Sigmoid colon (tissue), 7 donors: Measurements from ENCODE around the gene BRAP. TPM values are rescaled to one million over a fixed set of nuclear protein-coding genes. Genes with fewer than 3 reads are reported as not detected.
"Not testable (repeated sequence)": the region's sequence is repeated elsewhere in the genome, so short reads cannot be mapped to it uniquely, and the experiment has no call there.

Experiments used
- DNase-seq: peaks from one replicate; pipeline ENCODE4 v3.0.0-alpha.2; 2019
- H3K27ac ChIP-seq, 4 donors: fragments of 200-600 bp; sonication (generic); one replicate each; pipeline ENCODE4 v1.5.1; 2016 to 2019; ENCODE audit warnings: mild to moderate bottlenecking in 1 of 4
- H3K27me3 ChIP-seq, 3 donors: fragments of 200-600 bp; sonication (generic); one replicate each; pipeline ENCODE4 v1.5.1; 2019; ENCODE audit warnings: mild to moderate bottlenecking in 1 of 3
- H3K36me3 ChIP-seq, 4 donors: fragments of 200-600 bp; sonication (generic); one replicate each; pipeline ENCODE4 v1.5.1; 2016 to 2019
- H3K4me1 ChIP-seq, 4 donors: fragments of 200-600 bp; sonication (generic); one replicate each; pipeline ENCODE4 v1.5.1; 2017 to 2019
- H3K4me3 ChIP-seq, 4 donors: fragments of 200-600 bp; sonication (generic); one replicate each; pipeline ENCODE4 v1.5.1; 2017 to 2019; ENCODE audit warnings: mild to moderate bottlenecking in 2 of 4, moderate library complexity in 1 of 4
- H3K9me3 ChIP-seq, 4 donors: fragments of 200-600 bp in 3 of 4; sonication (generic) in 3 of 4; one replicate each; pipeline versions ENCODE4 v1.5.1 to v1.6.1; 2013 to 2019
- EP300 ChIP-seq, 4 donors: sonication (generic); formaldehyde crosslinking; IDR thresholded peaks; one replicate each; pipeline ENCODE4 v1.6.1; 2017; ENCODE audit warnings: antibody characterized with exemption in 4 of 4
- POLR2A ChIP-seq, 2 donors: fragments of 450-650 bp; IDR thresholded peaks; one replicate each; pipeline ENCODE4 v1.6.1; 2016; ENCODE audit warnings: antibody characterized with exemption in 2 of 2, mild to moderate bottlenecking in 2 of 2, moderate library complexity in 2 of 2
- POLR2AphosphoS5 ChIP-seq, 4 donors: sonication (generic); formaldehyde crosslinking; IDR thresholded peaks; one replicate each; pipeline ENCODE4 v1.6.1; 2017; ENCODE audit warnings: antibody characterized with exemption in 4 of 4
- WGBS, 2 donors: extraction: QIAGEN DNeasy Blood & Tissue Kit; methylation state at CpG; one replicate each; pipeline ENCODE4 v1.1.7; 2013; 5-methylcytosine and 5-hydroxymethylcytosine counted together
- intact Hi-C: fragments of 100-400 bp; cut with DNase I; formaldehyde crosslinking; loops from one replicate; pipeline ENCODE4 v1.15.1; 2023
- polyA plus RNA-seq, 3 donors: library from polyadenylated mRNA; stranded (reverse); fragments of 200-250 nt; gene quantifications; one replicate each; pipeline ENCODE4 v1.2.3, GENCODE V29; 2013
- total RNA-seq, 4 donors: library from RNA; depleted of rRNA; stranded (reverse); fragments of >200 nt; gene quantifications; one replicate each; pipeline ENCODE4 v1.1.0, GENCODE V29; 2016
- TF ChIP-seq, protein P1 (sequence below), 4 experiments: fragments of 450-650 bp in 3 of 4; fragments of 200-600 bp in 1 of 4; IDR thresholded peaks; one replicate each; pipeline ENCODE4 v1.5.1; 2016 to 2019; ENCODE audit warnings: antibody characterized with exemption in 4 of 4, mild to moderate bottlenecking in 3 of 4, moderate library complexity in 2 of 4
- donor health status: healthy with polysubstance abuse.
- donor health status: Bipolar disorder and iron deficiency.
- donor health status: healthy.

Gene BRAP
- total and polyA plus RNA-seq, 7 donors: 8.4 to 29.5 (median 19.5) TPM

DNA sequence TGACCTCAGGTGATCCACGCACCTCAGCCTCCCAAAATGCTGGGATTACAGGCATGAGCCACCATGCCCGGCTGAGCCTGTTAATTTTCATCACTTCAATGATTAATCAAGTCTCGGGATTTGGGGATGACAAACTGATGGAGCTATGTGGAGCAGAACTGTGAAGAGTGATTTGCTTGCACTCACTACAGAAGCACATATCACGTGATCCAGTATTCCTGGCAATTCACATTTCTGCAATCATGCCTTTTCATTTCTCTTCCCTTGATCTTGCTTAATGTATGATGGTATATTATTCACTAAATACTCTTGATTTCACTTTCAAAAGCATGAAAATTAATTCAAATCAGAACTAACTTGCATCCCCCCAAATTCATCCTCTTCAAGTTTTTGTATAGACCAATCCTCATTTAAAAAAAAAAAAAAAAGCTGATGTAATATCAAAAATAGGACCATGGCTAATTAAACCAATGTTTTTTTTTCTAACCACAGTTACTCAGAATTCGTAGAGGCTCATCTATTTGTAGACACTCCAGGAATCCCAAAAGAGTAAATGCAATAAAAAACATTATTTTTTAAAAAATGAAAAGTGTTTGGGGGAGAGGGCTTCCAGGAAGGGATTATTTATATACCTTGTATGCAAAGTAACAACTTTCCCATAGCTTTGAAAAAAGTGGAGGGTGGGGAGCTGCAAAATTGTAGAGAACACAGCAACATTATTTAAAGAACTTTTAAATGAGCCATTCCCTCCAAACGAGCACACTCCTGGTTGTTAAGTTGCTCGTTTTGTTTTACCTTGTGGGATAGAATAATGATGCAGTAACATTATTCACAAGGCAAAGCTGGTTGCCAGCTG lies 79.6 kb downstream of the BRAP start:
- Histone ChIP-seq H3K36me3 (no peaks in the 10 kb centered on the region), H3K27ac (no peak overlapping the region), H3K4me1 (no peaks in the 10 kb centered on the region), H3K4me3 (no peak overlapping the region), H3K27me3 (no peaks in the 10 kb centered on the region), H3K9me3 (no peaks in the 10 kb centered on the region)
- DNase-seq: no peak
- no peak for TF ChIP-seq POLR2AphosphoS5 (IDR thresholded peaks at IDR 0.05)
- no peak for TF ChIP-seq EP300 (IDR thresholded peaks at IDR 0.05)
- TF ChIP-seq, protein P1, sequence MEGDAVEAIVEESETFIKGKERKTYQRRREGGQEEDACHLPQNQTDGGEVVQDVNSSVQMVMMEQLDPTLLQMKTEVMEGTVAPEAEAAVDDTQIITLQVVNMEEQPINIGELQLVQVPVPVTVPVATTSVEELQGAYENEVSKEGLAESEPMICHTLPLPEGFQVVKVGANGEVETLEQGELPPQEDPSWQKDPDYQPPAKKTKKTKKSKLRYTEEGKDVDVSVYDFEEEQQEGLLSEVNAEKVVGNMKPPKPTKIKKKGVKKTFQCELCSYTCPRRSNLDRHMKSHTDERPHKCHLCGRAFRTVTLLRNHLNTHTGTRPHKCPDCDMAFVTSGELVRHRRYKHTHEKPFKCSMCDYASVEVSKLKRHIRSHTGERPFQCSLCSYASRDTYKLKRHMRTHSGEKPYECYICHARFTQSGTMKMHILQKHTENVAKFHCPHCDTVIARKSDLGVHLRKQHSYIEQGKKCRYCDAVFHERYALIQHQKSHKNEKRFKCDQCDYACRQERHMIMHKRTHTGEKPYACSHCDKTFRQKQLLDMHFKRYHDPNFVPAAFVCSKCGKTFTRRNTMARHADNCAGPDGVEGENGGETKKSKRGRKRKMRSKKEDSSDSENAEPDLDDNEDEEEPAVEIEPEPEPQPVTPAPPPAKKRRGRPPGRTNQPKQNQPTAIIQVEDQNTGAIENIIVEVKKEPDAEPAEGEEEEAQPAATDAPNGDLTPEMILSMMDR (IDR thresholded peaks at IDR 0.05): no peak
- TF ChIP-seq POLR2A (IDR thresholded peaks at IDR 0.05): no peak
- intact Hi-C loops: no loop called here
- WGBS, 2 donors: 78 to 83% methylated on average over 7 of the region's 7 CpGs

DNA sequence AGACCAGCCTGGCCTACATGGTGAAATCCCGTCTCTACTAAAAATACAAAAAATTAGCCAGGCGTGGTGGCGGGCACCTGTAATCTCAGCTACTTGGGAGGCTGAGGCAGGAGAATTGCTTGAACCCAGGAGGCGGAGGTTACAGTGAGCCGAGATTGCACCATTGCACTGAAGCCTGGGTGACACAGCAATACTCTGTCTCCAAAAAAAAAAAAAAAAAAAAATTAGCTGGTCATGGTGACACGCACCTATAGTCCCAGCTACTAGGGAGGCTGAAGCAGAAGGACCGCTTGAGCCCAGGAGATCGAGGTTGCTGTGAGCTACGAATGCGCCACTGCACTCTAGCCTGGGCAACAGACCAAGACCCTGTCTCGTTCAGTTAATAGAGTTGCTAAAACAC lies 82.9 kb downstream of the BRAP start:
- H3K27ac ChIP-seq, H3K36me3 ChIP-seq, DNase-seq, H3K9me3 ChIP-seq, H3K27me3 ChIP-seq, intact Hi-C loops, H3K4me3 ChIP-seq, H3K4me1 ChIP-seq: not testable (repeated sequence)
- WGBS, 2 donors: 95% methylated on average over 11 of the region's 11 CpGs

DNA sequence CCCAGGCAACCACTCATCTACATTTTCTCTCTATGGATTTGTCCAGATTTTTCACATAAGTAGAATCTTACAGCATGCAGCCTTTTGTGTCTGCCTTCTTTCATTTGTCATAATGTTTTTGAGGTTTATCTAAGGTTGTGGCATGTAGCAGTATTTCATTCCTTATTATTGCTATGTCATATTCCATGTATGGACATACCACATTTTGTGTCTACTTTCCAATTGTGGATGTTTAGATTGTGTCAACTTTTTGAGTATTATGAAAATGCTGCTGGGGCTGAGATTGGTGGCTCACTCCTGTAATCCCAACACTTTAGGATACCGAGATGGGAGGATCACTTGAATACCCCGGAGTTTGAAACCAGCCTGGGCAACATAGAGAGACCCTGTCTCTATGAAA lies 83.4 kb downstream of the BRAP start:
- WGBS, 2 donors: 97 to 99% methylated on average over 2 of the region's 2 CpGs
- Histone ChIP-seq H3K4me1 (peaks cover 0 to 10% (median 8%) of the 10 kb centered on the region in 4 donors), H3K27me3 (no peaks in the 10 kb centered on the region), H3K9me3 (no peaks in the 10 kb centered on the region), H3K27ac (no peak overlapping the region), H3K36me3 (no peaks in the 10 kb centered on the region), H3K4me3 (no peak overlapping the region)
- intact Hi-C loops: no loop called here
- DNase-seq: no peak
- TF ChIP-seq POLR2AphosphoS5 (IDR thresholded peaks at IDR 0.05): no peak
- TF ChIP-seq, protein P1 (IDR thresholded peaks at IDR 0.05): no peak

DNA sequence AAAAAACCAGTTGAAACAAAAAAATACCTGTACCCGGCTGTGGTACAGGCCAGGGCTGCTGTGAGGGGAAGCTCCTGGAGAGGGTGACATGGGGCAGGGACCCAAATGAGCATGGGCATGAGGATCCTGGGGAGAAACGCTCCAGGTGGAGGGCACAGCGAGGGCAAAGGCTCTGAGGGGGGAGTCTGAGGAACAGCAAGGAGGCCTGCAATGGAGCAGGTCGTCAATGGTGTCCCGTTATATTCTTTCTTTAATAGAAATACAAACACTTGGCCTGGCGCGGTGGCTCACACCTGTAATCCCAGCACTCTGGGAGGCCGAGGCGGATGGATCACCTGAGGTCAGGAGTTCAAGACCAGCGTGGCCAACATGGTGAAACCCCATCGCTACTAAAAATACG lies 84.8 kb downstream of the BRAP start:
- Histone ChIP-seq H3K27ac (peak overlapping the region in 1 of 4 donors; percentile 99), H3K4me1 (peaks cover 0 to 22% (median 18%) of the 10 kb centered on the region in 4 donors)
- H3K4me3 ChIP-seq, DNase-seq, H3K9me3 ChIP-seq, H3K27me3 ChIP-seq, H3K36me3 ChIP-seq, intact Hi-C loops: not testable (repeated sequence)
- 86 to 95% methylated on average over 12 of the region's 12 CpGs for WGBS, 2 donors

DNA sequence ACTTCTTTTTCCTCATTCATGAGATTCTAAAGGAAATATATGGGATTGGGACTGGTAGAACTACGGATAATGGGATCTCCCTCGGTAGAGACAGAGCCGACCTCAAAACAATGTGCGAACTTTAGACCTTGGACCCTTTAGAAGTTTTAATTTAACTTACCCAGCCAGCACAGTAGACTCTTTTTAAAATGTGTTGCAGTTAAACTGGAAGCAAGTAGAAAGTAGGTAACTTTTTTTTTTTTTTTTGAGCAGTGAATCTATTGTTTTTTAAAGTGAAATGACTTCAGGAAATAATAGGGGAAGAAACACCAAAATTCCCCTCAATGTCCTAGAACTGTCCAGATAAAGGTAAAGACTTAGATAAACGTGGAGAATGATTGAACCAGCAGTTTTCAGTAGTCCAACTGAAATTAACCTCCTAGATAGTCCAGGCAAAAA lies 85.5 kb downstream of the BRAP start:
- TF ChIP-seq EP300 (IDR thresholded peaks at IDR 0.05) (no peak), POLR2A (IDR thresholded peaks at IDR 0.05) (no peak), POLR2AphosphoS5 (IDR thresholded peaks at IDR 0.05) (no peak)
- TF ChIP-seq, protein P1 (IDR thresholded peaks at IDR 0.05): no peak
- Histone ChIP-seq H3K4me3 (peak overlapping the region in 3 of 4 donors; percentile 83 to 97 (median 96)), H3K27ac (peak overlapping the region; percentile 96 to 99 (median 98)), H3K4me1 (peaks cover 0 to 30% (median 26%) of the 10 kb centered on the region in 4 donors), H3K36me3 (no peaks in the 10 kb centered on the region), H3K27me3 (no peaks in the 10 kb centered on the region), H3K9me3 (no peaks in the 10 kb centered on the region)
- DNase-seq: no peak
- 2 to 12% methylated on average over 5 of the region's 5 CpGs for WGBS, 2 donors
- intact Hi-C loops: no loop called here
